Fibroblast of lung (primary cell): ENCODE measurements around the gene SAMD3. TPM values are rescaled to one million over a fixed set of nuclear protein-coding genes. Genes with fewer than 3 reads are reported as not detected.

Experiments used
- DNase-seq, 2 donors: peaks; one replicate each; pipeline versions ENCODE4 v3.0.0 to v3.0.0-alpha.2; 2010; ENCODE audit warnings: low read depth in 2 of 2
- H2AFZ ChIP-seq: 2 replicates; pipeline ENCODE4 v1.5.1; 2012; ENCODE audit warnings: low read length, control low read depth, inconsistent platforms
- H3K27ac ChIP-seq: 2 replicates; pipeline ENCODE4 v1.5.1; 2011; ENCODE audit warnings: low read length, control low read depth; ENCODE audit not compliant: insufficient read depth
- H3K27me3 ChIP-seq: 2 replicates; pipeline ENCODE4 v1.5.1; 2011; ENCODE audit warnings: mild to moderate bottlenecking, low read length; ENCODE audit not compliant: control insufficient read depth, insufficient read depth
- H3K36me3 ChIP-seq: 2 replicates; pipeline ENCODE4 v1.5.1; 2011; ENCODE audit warnings: low read length; ENCODE audit not compliant: control insufficient read depth, insufficient read depth
- H3K4me1 ChIP-seq: 2 replicates; pipeline ENCODE4 v1.5.1; 2011; ENCODE audit warnings: low read length; ENCODE audit not compliant: control insufficient read depth, insufficient read depth; ENCODE audit errors: extremely low read depth
- H3K4me2 ChIP-seq: 2 replicates; pipeline ENCODE4 v1.5.1; 2011; ENCODE audit warnings: low read length, control low read depth; ENCODE audit not compliant: insufficient read depth; ENCODE audit errors: extremely low read depth
- H3K4me3 ChIP-seq, 4 experiments: fragments of 200-600 bp in 1 of 4; sonication (generic) in 1 of 4; replicated peaks in 1 of 4; 2 replicates each; pipeline ENCODE4 v1.5.1; 2011 to 2016; ENCODE audit warnings: low read length in 4 of 4, low read depth in 3 of 4, mild to moderate bottlenecking in 3 of 4, control low read depth in 2 of 4, inconsistent platforms in 1 of 4, mixed read lengths in 1 of 4; ENCODE audit not compliant: insufficient read depth in 1 of 4; ENCODE audit errors: control extremely low read depth in 1 of 4
- H3K79me2 ChIP-seq: 2 replicates; pipeline ENCODE4 v1.5.1; 2012; ENCODE audit warnings: mild to moderate bottlenecking, low read length, inconsistent platforms; ENCODE audit not compliant: control insufficient read depth, insufficient read depth
- H3K9ac ChIP-seq: 2 replicates; pipeline ENCODE4 v1.5.1; 2011; ENCODE audit warnings: mild to moderate bottlenecking, low read length, control low read depth; ENCODE audit not compliant: insufficient read depth
- H3K9me3 ChIP-seq: 2 replicates; pipeline ENCODE4 v1.5.1; 2012; ENCODE audit warnings: low read depth, low read length; ENCODE audit not compliant: control insufficient read depth, insufficient read depth
- H4K20me1 ChIP-seq: 2 replicates; pipeline ENCODE4 v1.5.1; 2011; ENCODE audit warnings: low read length; ENCODE audit not compliant: control insufficient read depth, insufficient read depth; ENCODE audit errors: extremely low read depth
- EZH2 ChIP-seq: IDR thresholded peaks from 2 replicates; pipeline ENCODE4 v1.5.1; 2012; ENCODE audit warnings: low read length, control low read depth, mild to moderate bottlenecking; ENCODE audit errors: missing control alignments
- polyA plus RNA-seq, 2 donors: library from polyadenylated mRNA; depleted of rRNA in 1 of 2; stranded (reverse) in 1 of 2; unstranded in 1 of 2; fragments of >200 nt; gene quantifications; 2 replicates each; pipeline ENCODE4 v1.2.1, GENCODE V29; 2011 to 2012; ENCODE audit warnings: missing spikeins in 1 of 2
- total RNA-seq: library from RNA; depleted of rRNA; stranded (reverse); fragments of >200 nt; gene quantifications from 2 replicates; pipeline ENCODE4 v1.2.1, GENCODE V29; 2014
- TF ChIP-seq, protein P1 (sequence below), 2 donors: IDR thresholded peaks in 1 of 2; conservative IDR thresholded peaks in 1 of 2; 1 replicate in 1 of 2; 2 replicates in 1 of 2; pipeline ENCODE4 v1.5.1; 2011 to 2012; ENCODE audit warnings: low read length in 2 of 2, control low read depth in 1 of 2, inconsistent platforms in 1 of 2, low read depth in 1 of 2, mild to moderate bottlenecking in 1 of 2

The SAMD3 gene
- total and polyA plus RNA-seq, 2 donors (not counting 1 experiment from before 2014, with no cell fraction given): 1.5 to 2.8 TPM

DNA sequence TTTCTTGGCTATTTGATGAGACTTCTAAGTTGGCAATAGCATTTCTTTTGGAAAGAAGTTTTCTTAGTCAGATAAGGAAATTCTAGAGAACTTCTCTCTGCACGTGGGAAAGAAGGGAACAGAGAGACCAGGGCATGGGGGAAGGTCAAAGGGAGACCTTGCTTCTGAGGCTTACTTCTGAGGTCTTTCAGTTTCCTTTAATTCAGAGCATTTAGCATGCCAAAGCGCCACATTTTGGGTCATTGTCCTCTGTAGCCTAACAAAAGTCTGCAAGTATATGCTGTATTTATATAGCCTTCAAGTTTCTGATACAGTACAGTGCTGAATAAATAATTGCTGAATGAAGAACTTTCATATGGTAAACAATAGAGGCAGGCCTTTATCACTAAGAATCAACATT, 95.6 kb downstream of the SAMD3 start:
- Histone ChIP-seq H3K4me2 (no peak overlapping the region), H3K36me3 (no peaks in the 10 kb centered on the region), H2AFZ (no peak overlapping the region), H3K4me3 (no peak overlapping the region), H3K27me3 (no peaks in the 10 kb centered on the region), H3K27ac (no peak overlapping the region), H4K20me1 (no peaks in the 10 kb centered on the region), H3K9ac (no peak overlapping the region), H3K4me1 (no peaks in the 10 kb centered on the region), H3K79me2 (no peaks in the 10 kb centered on the region), H3K9me3 (no peaks in the 10 kb centered on the region)
- no peak for DNase-seq
- TF ChIP-seq, protein P1, sequence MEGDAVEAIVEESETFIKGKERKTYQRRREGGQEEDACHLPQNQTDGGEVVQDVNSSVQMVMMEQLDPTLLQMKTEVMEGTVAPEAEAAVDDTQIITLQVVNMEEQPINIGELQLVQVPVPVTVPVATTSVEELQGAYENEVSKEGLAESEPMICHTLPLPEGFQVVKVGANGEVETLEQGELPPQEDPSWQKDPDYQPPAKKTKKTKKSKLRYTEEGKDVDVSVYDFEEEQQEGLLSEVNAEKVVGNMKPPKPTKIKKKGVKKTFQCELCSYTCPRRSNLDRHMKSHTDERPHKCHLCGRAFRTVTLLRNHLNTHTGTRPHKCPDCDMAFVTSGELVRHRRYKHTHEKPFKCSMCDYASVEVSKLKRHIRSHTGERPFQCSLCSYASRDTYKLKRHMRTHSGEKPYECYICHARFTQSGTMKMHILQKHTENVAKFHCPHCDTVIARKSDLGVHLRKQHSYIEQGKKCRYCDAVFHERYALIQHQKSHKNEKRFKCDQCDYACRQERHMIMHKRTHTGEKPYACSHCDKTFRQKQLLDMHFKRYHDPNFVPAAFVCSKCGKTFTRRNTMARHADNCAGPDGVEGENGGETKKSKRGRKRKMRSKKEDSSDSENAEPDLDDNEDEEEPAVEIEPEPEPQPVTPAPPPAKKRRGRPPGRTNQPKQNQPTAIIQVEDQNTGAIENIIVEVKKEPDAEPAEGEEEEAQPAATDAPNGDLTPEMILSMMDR (conservative IDR thresholded peaks at IDR 0.05 in 1 of 2, IDR thresholded peaks at IDR 0.05 in 1 of 2; ENCODE audit: low read depth in 1 of 2, low read length in 2 of 2): no peak
- no peak for TF ChIP-seq EZH2

DNA sequence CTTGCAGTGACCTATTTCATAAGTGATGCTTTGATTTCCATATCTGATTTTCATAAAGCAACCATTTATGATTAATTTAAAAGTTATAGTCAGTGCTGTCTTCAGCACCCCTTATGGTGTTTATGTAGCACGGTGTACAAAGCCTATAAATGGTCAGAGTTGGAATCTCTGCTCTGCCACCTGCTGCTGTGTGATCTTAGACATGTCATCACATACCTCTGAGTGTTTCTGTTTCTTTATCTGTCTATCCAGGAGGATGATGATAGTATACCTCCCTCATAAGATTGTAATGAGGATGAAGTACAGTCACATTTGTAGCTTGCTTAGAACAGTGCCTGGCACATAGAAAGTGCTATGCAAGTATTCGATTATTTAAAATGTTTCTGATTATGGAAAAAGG, 100.5 kb downstream of the SAMD3 start:
- no peak overlapping the region for H3K4me3 ChIP-seq
- H3K9me3 ChIP-seq: no peaks in the 10 kb centered on the region
- no peak for TF ChIP-seq EZH2
- TF ChIP-seq, protein P1 (conservative IDR thresholded peaks at IDR 0.05 in 1 of 2, IDR thresholded peaks at IDR 0.05 in 1 of 2; ENCODE audit: low read depth in 1 of 2, low read length in 2 of 2): no peak
- no peak overlapping the region for H2AFZ ChIP-seq
- no peak overlapping the region for H3K4me2 ChIP-seq
- H3K36me3 ChIP-seq: no peaks in the 10 kb centered on the region
- no peak for DNase-seq
- no peaks in the 10 kb centered on the region for H4K20me1 ChIP-seq
- no peaks in the 10 kb centered on the region for H3K79me2 ChIP-seq
- no peak overlapping the region for H3K27ac ChIP-seq
- no peaks in the 10 kb centered on the region for H3K27me3 ChIP-seq
- no peak overlapping the region for H3K9ac ChIP-seq
- H3K4me1 ChIP-seq: no peaks in the 10 kb centered on the region

DNA sequence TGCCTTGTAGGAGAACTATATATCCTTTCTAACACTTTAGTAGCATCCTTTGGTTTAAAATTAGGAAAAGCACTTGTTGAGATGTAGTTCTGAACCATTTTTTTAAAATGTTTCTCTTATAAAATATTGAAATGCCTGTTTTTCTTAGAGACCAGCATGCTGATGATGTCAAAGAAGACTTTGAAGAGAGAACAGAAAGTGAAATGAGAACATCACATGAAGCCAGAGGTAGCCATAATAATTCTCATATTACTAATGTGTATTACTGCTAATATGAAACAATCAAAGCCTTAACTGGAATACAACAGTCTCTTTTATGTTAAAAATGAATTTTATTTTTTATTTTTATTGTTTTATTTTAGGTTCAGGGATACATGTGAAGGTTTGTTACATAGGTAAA, 102.0 kb downstream of the SAMD3 start:
- Histone ChIP-seq H3K27ac (no peak overlapping the region), H3K27me3 (no peaks in the 10 kb centered on the region), H3K79me2 (no peaks in the 10 kb centered on the region), H4K20me1 (no peaks in the 10 kb centered on the region), H2AFZ (no peak overlapping the region), H3K9ac (no peak overlapping the region), H3K4me2 (no peak overlapping the region), H3K36me3 (no peaks in the 10 kb centered on the region), H3K9me3 (no peaks in the 10 kb centered on the region), H3K4me1 (no peaks in the 10 kb centered on the region), H3K4me3 (no peak overlapping the region)
- no peak for DNase-seq
- TF ChIP-seq, protein P1 (conservative IDR thresholded peaks at IDR 0.05 in 1 of 2, IDR thresholded peaks at IDR 0.05 in 1 of 2; ENCODE audit: low read depth in 1 of 2, low read length in 2 of 2): no peak
- TF ChIP-seq EZH2: no peak
